Mesenchymal stem cell (in vitro differentiated cells and primary cell): ENCODE measurements around the gene ZNF768.
"Not testable (repeated sequence)": the region's sequence is repeated elsewhere in the genome, so short reads cannot be mapped to it uniquely, and the experiment has no call there.

Experiments used
- DNase-seq: peaks from one replicate; pipeline ENCODE4 v3.0.0-alpha.2; 2013
- H2AFZ ChIP-seq: one replicate; pipeline ENCODE4 v1.6.1; 2013; ENCODE audit warnings: low read depth, mild to moderate bottlenecking, control low read depth, inconsistent platforms, low read length, moderate library complexity
- H2AK5ac ChIP-seq: 2 replicates; pipeline ENCODE4 v1.6.1; 2013; ENCODE audit warnings: low read length, moderate library complexity, mild to moderate bottlenecking, inconsistent platforms; ENCODE audit not compliant: severe bottlenecking
- H2BK120ac ChIP-seq: one replicate; pipeline ENCODE4 v1.6.1; 2013; ENCODE audit warnings: low read depth, mild to moderate bottlenecking, inconsistent platforms, low read length, moderate library complexity
- H2BK12ac ChIP-seq, 2 experiments: one replicate each; pipeline ENCODE4 v1.6.1; 2013; ENCODE audit warnings: inconsistent platforms in 2 of 2, low read length in 2 of 2, mild to moderate bottlenecking in 2 of 2, moderate library complexity in 2 of 2, control low read depth in 1 of 2
- H2BK15ac ChIP-seq: one replicate; pipeline ENCODE4 v1.6.1; 2013; ENCODE audit warnings: mild to moderate bottlenecking, low read depth, inconsistent platforms; ENCODE audit not compliant: poor library complexity, severe bottlenecking
- H2BK5ac ChIP-seq: 2 replicates; pipeline ENCODE4 v1.6.1; 2013; ENCODE audit warnings: low read depth, mild to moderate bottlenecking, low read length, control low read depth, inconsistent platforms; ENCODE audit not compliant: poor library complexity, severe bottlenecking
- H3K14ac ChIP-seq, 2 experiments: one replicate each; pipeline ENCODE4 v1.6.1; 2013; ENCODE audit warnings: inconsistent platforms in 2 of 2, low read length in 2 of 2, control low read depth in 1 of 2, mild to moderate bottlenecking in 1 of 2, moderate library complexity in 1 of 2
- H3K18ac ChIP-seq, 2 experiments: one replicate each; pipeline ENCODE4 v1.6.1; 2013; ENCODE audit warnings: inconsistent platforms in 2 of 2, low read length in 2 of 2, control low read depth in 1 of 2, low read depth in 1 of 2, mild to moderate bottlenecking in 1 of 2
- H3K23ac ChIP-seq, 2 experiments: one replicate each; pipeline ENCODE4 v1.6.1; 2013; ENCODE audit warnings: inconsistent platforms in 2 of 2, low read length in 2 of 2, mild to moderate bottlenecking in 2 of 2, moderate library complexity in 2 of 2, control low read depth in 1 of 2
- H3K27ac ChIP-seq: 2 replicates; pipeline ENCODE4 v1.5.1; 2013; ENCODE audit warnings: mild to moderate bottlenecking, moderate library complexity, low read length, control low read depth, inconsistent platforms; ENCODE audit not compliant: poor library complexity, severe bottlenecking
- H3K27me3 ChIP-seq, 2 experiments: 2 replicates each; pipeline versions ENCODE4 v1.6.1 to v1.7.0; 2013; ENCODE audit warnings: low read length in 2 of 2, mild to moderate bottlenecking in 2 of 2, moderate library complexity in 2 of 2, control low read depth in 1 of 2, inconsistent platforms in 1 of 2; ENCODE audit not compliant: control insufficient read depth in 1 of 2, insufficient read depth in 1 of 2
- H3K36me3 ChIP-seq, 2 experiments: 2 replicates each; pipeline versions ENCODE4 v1.6.1 to v1.7.0; 2013; ENCODE audit warnings: low read length in 2 of 2, control low read depth in 1 of 2, inconsistent platforms in 1 of 2, low read depth in 1 of 2, mild to moderate bottlenecking in 1 of 2; ENCODE audit not compliant: insufficient read depth in 2 of 2, control insufficient read depth in 1 of 2
- H3K4ac ChIP-seq, 2 experiments: one replicate each; pipeline ENCODE4 v1.6.1; 2013; ENCODE audit warnings: inconsistent platforms in 2 of 2, low read length in 2 of 2, mild to moderate bottlenecking in 2 of 2, moderate library complexity in 2 of 2, control low read depth in 1 of 2, low read depth in 1 of 2
- H3K4me1 ChIP-seq: 2 replicates; pipeline ENCODE4 v1.6.1; 2013; ENCODE audit warnings: low read depth, low read length, control low read depth; ENCODE audit not compliant: control insufficient read depth, insufficient read depth
- H3K4me2 ChIP-seq: 2 replicates; pipeline ENCODE4 v1.6.1; 2013; ENCODE audit warnings: low read length, mild to moderate bottlenecking, inconsistent platforms; ENCODE audit not compliant: poor library complexity, severe bottlenecking
- H3K4me3 ChIP-seq, 2 experiments: 2 replicates each; pipeline versions ENCODE4 v1.5.1 to v1.7.0; 2013; ENCODE audit warnings: low read length in 2 of 2, mild to moderate bottlenecking in 2 of 2, control low read depth in 1 of 2, low read depth in 1 of 2; ENCODE audit not compliant: insufficient read depth in 1 of 2
- H3K79me1 ChIP-seq: replicated peaks from 2 replicates; pipeline ENCODE4 v1.6.1; 2013; ENCODE audit warnings: mild to moderate bottlenecking, control low read depth, low read length, inconsistent platforms; ENCODE audit not compliant: poor library complexity, severe bottlenecking
- H3K9ac ChIP-seq: 2 replicates; pipeline ENCODE4 v1.7.0; 2013; ENCODE audit warnings: mild to moderate bottlenecking, low read length, moderate library complexity
- H3K9me3 ChIP-seq: 2 replicates; pipeline ENCODE4 v1.7.0; 2013; ENCODE audit warnings: mild to moderate bottlenecking, low read length; ENCODE audit not compliant: control insufficient read depth
- H4K8ac ChIP-seq: one replicate; pipeline ENCODE4 v1.6.1; 2013; ENCODE audit warnings: inconsistent platforms, mild to moderate bottlenecking, low read length, moderate library complexity
- H4K91ac ChIP-seq: one replicate; pipeline ENCODE4 v1.6.1; 2013; ENCODE audit warnings: mild to moderate bottlenecking, low read length, inconsistent platforms
- WGBS: methylation state at CpG from one replicate; pipeline ENCODE4 v1.1.7; 2013; ENCODE audit warnings: mixed read lengths; 5-methylcytosine and 5-hydroxymethylcytosine counted together

Gene ZNF768

GRCh38 chr16:30524575-30525568 is 1.5 kb downstream of the ZNF768 start:
- no peak overlapping the region for H3K9ac ChIP-seq
- H4K91ac ChIP-seq = no peak overlapping the region
- no peak overlapping the region for H2BK12ac ChIP-seq
- WGBS = 96% methylated on average over 60 of the region's 60 CpGs
- no peak overlapping the region for H3K27ac ChIP-seq
- H3K4me3 ChIP-seq = peak overlapping the region in 1 of 2 experiments; percentile 10
- no peak overlapping the region for H3K14ac ChIP-seq
- peak overlapping the region; percentile 52 for H2BK15ac ChIP-seq
- H3K18ac ChIP-seq = no peak overlapping the region
- H3K9me3 ChIP-seq = no peaks in the 10 kb centered on the region
- H2AK5ac ChIP-seq = no peak overlapping the region
- no peak overlapping the region for H2BK5ac ChIP-seq
- H3K23ac ChIP-seq = no peak overlapping the region
- peaks cover 26% of the 10 kb centered on the region for H3K4me1 ChIP-seq
- no peak overlapping the region for H4K8ac ChIP-seq
- no peak overlapping the region for H2AFZ ChIP-seq
- peaks cover 0 to under 1% of the 10 kb centered on the region in 2 experiments for H3K27me3 ChIP-seq
- H2BK120ac ChIP-seq = no peak overlapping the region
- peaks cover 8 to 14% of the 10 kb centered on the region in 2 experiments for H3K36me3 ChIP-seq
- H3K4me2 ChIP-seq = no peak overlapping the region
- peaks cover 12% of the 10 kb centered on the region for H3K79me1 ChIP-seq
- DNase-seq = no peak
- H3K4ac ChIP-seq = no peak overlapping the region

GRCh38 chr16:30523768-30524574 is 2.4 kb downstream of the ZNF768 start:
- no peak overlapping the region for H3K23ac ChIP-seq
- H3K27ac ChIP-seq = no peak overlapping the region
- H4K91ac ChIP-seq = no peak overlapping the region
- no peak overlapping the region for H2BK15ac ChIP-seq
- peaks cover 8 to 14% of the 10 kb centered on the region in 2 experiments for H3K36me3 ChIP-seq
- no peak overlapping the region for H3K18ac ChIP-seq
- WGBS = 94% methylated on average over 25 of the region's 26 CpGs
- no peak overlapping the region for H3K9ac ChIP-seq
- H2BK5ac ChIP-seq = no peak overlapping the region
- peaks cover 0 to 9% of the 10 kb centered on the region in 2 experiments for H3K27me3 ChIP-seq
- no peak overlapping the region for H3K14ac ChIP-seq
- H2AK5ac ChIP-seq = no peak overlapping the region
- H3K9me3 ChIP-seq = no peaks in the 10 kb centered on the region
- no peak overlapping the region for H3K4ac ChIP-seq
- H4K8ac ChIP-seq = no peak overlapping the region
- H3K79me1 ChIP-seq = peaks cover 12% of the 10 kb centered on the region
- no peak overlapping the region for H3K4me2 ChIP-seq
- peaks cover 26% of the 10 kb centered on the region for H3K4me1 ChIP-seq
- H3K4me3 ChIP-seq = no peak overlapping the region
- no peak for DNase-seq
- H2AFZ ChIP-seq = no peak overlapping the region
- H2BK12ac ChIP-seq = no peak overlapping the region
- no peak overlapping the region for H2BK120ac ChIP-seq

DNA sequence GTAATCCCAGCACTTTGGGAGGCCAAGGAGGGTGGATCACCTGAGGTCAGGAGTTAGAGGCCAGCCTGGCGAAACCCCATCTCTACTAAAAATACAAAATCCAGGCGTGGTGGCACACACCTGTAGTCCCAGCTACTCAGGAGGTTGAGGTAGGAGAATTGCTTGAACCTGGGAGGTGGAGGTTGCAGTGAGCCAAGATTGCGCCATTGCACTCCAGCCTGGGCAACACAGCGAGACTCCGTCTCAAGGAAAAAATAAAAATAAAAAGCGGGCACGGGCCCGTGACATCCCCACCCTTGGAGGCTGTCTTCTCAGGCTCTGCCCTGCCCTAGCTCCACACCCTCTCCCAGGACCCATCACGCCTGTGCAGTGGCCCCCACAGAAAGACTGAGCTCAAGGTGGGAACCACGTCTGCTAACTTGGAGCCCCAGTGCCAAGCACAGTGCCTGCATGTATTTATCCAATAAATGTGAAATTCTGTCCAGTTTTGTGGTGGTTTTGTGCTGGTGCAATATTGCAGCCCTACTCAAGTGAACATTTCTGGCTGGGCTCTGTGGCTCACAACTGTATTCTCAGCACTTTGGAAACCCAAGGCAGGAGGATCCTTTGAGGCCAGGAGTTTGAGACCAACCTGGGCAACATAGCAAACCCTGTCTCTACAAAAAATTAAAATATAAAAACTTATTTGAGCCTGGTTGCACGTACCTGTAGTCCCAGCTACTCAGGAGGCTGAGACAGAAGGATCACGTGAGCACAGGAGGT is 3.5 kb downstream of the ZNF768 start:
- Histone ChIP-seq H3K27me3 (peaks cover 0 to 15% of the 10 kb centered on the region in 2 experiments), H3K79me1 (peaks cover 10% of the 10 kb centered on the region), H3K4me1 (peaks cover 26% of the 10 kb centered on the region), H3K36me3 (peaks cover 8 to 14% of the 10 kb centered on the region in 2 experiments)
- not testable (repeated sequence) for H2BK5ac ChIP-seq, H3K27ac ChIP-seq, DNase-seq, H2AK5ac ChIP-seq, H3K4me3 ChIP-seq, H2BK12ac ChIP-seq, H3K4ac ChIP-seq, H3K23ac ChIP-seq, H3K9ac ChIP-seq, H3K9me3 ChIP-seq, H2BK15ac ChIP-seq, H4K91ac ChIP-seq, H3K4me2 ChIP-seq, H3K18ac ChIP-seq, H2AFZ ChIP-seq, H4K8ac ChIP-seq, H3K14ac ChIP-seq, H2BK120ac ChIP-seq
- 98% methylated on average over 10 of the region's 12 CpGs for WGBS
